HEK293 (cell line): ENCODE results near the gene DPP6.

Experiments used
- PATZ1 ChIP-seq: fragments of 450-650 bp; formaldehyde crosslinking; IDR thresholded peaks from 2 replicates; pipeline ENCODE4 v1.5.1; 2016; ENCODE audit warnings: missing biosample characterization, missing genetic modification characterization
- REST ChIP-seq: fragments of 450-650 bp; formaldehyde crosslinking; IDR thresholded peaks from 2 replicates; pipeline ENCODE4 v1.5.1; 2016; ENCODE audit warnings: missing biosample characterization, missing genetic modification characterization
- SP3 ChIP-seq: fragments of 450-650 bp; formaldehyde crosslinking; IDR thresholded peaks from 2 replicates; pipeline ENCODE4 v1.5.1; 2016; ENCODE audit warnings: missing biosample characterization, missing genetic modification characterization
- ZNF140 ChIP-seq: fragments of 450-650 bp; formaldehyde crosslinking; IDR thresholded peaks from 2 replicates; pipeline ENCODE4 v1.5.1; 2016; ENCODE audit warnings: missing biosample characterization, missing genetic modification characterization
- ZNF146 ChIP-seq: fragments of 450-650 bp; formaldehyde crosslinking; IDR thresholded peaks from 2 replicates; pipeline ENCODE4 v1.5.1; 2016; ENCODE audit warnings: missing biosample characterization, missing genetic modification characterization
- ZNF416 ChIP-seq: fragments of 450-650 bp; formaldehyde crosslinking; IDR thresholded peaks from 2 replicates; pipeline ENCODE4 v1.5.1; 2016; ENCODE audit warnings: missing biosample characterization, missing genetic modification characterization
- TF ChIP-seq, protein P1 (sequence below): fragments of 450-650 bp; formaldehyde crosslinking; IDR thresholded peaks from 2 replicates; pipeline ENCODE4 v1.5.1; 2016; ENCODE audit warnings: missing biosample characterization, missing genetic modification characterization
- TF ChIP-seq, protein P2 (sequence below): fragments of 450-650 bp; formaldehyde crosslinking; IDR thresholded peaks from 2 replicates; pipeline ENCODE4 v1.5.1; 2016; ENCODE audit warnings: missing biosample characterization, missing genetic modification characterization

- no peak for TF ChIP-seq REST (tag by site-specific recombination)
- TF ChIP-seq ZNF416, result no peak
- TF ChIP-seq, protein P1, sequence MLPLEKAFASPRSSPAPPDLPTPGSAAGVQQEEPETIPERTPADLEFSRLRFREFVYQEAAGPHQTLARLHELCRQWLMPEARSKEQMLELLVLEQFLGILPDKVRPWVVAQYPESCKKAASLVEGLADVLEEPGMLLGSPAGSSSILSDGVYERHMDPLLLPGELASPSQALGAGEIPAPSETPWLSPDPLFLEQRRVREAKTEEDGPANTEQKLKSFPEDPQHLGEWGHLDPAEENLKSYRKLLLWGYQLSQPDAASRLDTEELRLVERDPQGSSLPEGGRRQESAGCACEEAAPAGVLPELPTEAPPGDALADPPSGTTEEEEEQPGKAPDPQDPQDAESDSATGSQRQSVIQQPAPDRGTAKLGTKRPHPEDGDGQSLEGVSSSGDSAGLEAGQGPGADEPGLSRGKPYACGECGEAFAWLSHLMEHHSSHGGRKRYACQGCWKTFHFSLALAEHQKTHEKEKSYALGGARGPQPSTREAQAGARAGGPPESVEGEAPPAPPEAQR (tag by site-specific recombination), result no peak
- TF ChIP-seq, protein P2, sequence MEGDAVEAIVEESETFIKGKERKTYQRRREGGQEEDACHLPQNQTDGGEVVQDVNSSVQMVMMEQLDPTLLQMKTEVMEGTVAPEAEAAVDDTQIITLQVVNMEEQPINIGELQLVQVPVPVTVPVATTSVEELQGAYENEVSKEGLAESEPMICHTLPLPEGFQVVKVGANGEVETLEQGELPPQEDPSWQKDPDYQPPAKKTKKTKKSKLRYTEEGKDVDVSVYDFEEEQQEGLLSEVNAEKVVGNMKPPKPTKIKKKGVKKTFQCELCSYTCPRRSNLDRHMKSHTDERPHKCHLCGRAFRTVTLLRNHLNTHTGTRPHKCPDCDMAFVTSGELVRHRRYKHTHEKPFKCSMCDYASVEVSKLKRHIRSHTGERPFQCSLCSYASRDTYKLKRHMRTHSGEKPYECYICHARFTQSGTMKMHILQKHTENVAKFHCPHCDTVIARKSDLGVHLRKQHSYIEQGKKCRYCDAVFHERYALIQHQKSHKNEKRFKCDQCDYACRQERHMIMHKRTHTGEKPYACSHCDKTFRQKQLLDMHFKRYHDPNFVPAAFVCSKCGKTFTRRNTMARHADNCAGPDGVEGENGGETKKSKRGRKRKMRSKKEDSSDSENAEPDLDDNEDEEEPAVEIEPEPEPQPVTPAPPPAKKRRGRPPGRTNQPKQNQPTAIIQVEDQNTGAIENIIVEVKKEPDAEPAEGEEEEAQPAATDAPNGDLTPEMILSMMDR (tag by site-specific recombination), result no peak
- TF ChIP-seq SP3 (tag by site-specific recombination), result no peak
- no peak for TF ChIP-seq ZNF146 (tag by site-specific recombination)
- no peak for TF ChIP-seq PATZ1 (tag by site-specific recombination)
- TF ChIP-seq ZNF140 (tag by site-specific recombination), result no peak
These were observed 532.4 kb downstream of the DPP6 start for GRCh38 chr7:154584352-154585252.
